ENCODE results near the gene PSMG3. TPM values are rescaled to one million over a fixed set of nuclear protein-coding genes. Genes with fewer than 3 reads are reported as not detected.

The PSMG3 gene
- total RNA-seq, 1 donor from 2014 or later, result 31.1 TPM

- H3K9me3 Mint-ChIP-seq, result no peaks in the 10 kb centered on the region
- no peak overlapping the region for H3K4me3 Mint-ChIP-seq
- no peak for DNase-seq (ENCODE audit: low spot score)
- H3K27ac Mint-ChIP-seq, result no peak overlapping the region
- no peak overlapping the region for H3K9ac ChIP-seq
- H3K4me1 ChIP-seq, result peaks cover 21% of the 10 kb centered on the region
- no peak overlapping the region for H3K4me2 ChIP-seq
- H3K27me3 Mint-ChIP-seq (ENCODE audit: insufficient read depth, low read depth), result peaks cover 8% of the 10 kb centered on the region
- H3K36me3 Mint-ChIP-seq, result no peaks in the 10 kb centered on the region
- peaks cover 16% of the 10 kb centered on the region for H3K4me1 Mint-ChIP-seq
- TF ChIP-seq CTCF (IDR thresholded peaks at IDR 0.05) (no peak), EZH2 (IDR thresholded peaks at IDR 0.05) (no peak), EZH2phosphoT487 (IDR thresholded peaks at IDR 0.05) (no peak)
- H2AFZ ChIP-seq (replicated peaks), result no peak overlapping the region
- no peaks in the 10 kb centered on the region for H3K79me2 ChIP-seq (ENCODE audit: low read depth)
- H3K36me3 ChIP-seq, result no peaks in the 10 kb centered on the region
- H3K4me3 ChIP-seq, result no peak overlapping the region
- no peaks in the 10 kb centered on the region for H3K9me3 ChIP-seq (ENCODE audit: low read depth)
- H4K20me1 ChIP-seq (ENCODE audit: low read depth), result peaks cover 23% of the 10 kb centered on the region
- no peak overlapping the region for H3K27ac ChIP-seq
- no peaks in the 10 kb centered on the region for H3K27me3 ChIP-seq
- no peaks in the 10 kb centered on the region for H3F3A ChIP-seq (ENCODE audit: low read depth)
These were observed 29.0 kb downstream of the PSMG3 start for GRCh38 chr7:1540776-1541271.

- peak overlapping the region; percentile 72 for H3K27ac Mint-ChIP-seq
- H3K9me3 Mint-ChIP-seq, result no peaks in the 10 kb centered on the region
- H3K9ac ChIP-seq, result no peak overlapping the region
- TF ChIP-seq EZH2phosphoT487 (IDR thresholded peaks at IDR 0.05) (no peak), CTCF (IDR thresholded peaks at IDR 0.05) (no peak), EZH2 (IDR thresholded peaks at IDR 0.05) (no peak)
- H3K27me3 ChIP-seq, result no peaks in the 10 kb centered on the region
- H3F3A ChIP-seq (ENCODE audit: low read depth), result no peaks in the 10 kb centered on the region
- H2AFZ ChIP-seq (replicated peaks), result no peak overlapping the region
- peaks cover 22% of the 10 kb centered on the region for H3K4me1 ChIP-seq
- H3K4me2 ChIP-seq, result no peak overlapping the region
- H3K27ac ChIP-seq, result no peak overlapping the region
- H3K27me3 Mint-ChIP-seq (ENCODE audit: insufficient read depth, low read depth), result peaks cover 8% of the 10 kb centered on the region
- H3K36me3 ChIP-seq, result no peaks in the 10 kb centered on the region
- H3K4me3 Mint-ChIP-seq, result no peak overlapping the region
- peaks cover 27% of the 10 kb centered on the region for H4K20me1 ChIP-seq (ENCODE audit: low read depth)
- peaks cover 18% of the 10 kb centered on the region for H3K4me1 Mint-ChIP-seq
- no peak overlapping the region for H3K4me3 ChIP-seq
- no peaks in the 10 kb centered on the region for H3K79me2 ChIP-seq (ENCODE audit: low read depth)
- DNase-seq (ENCODE audit: low spot score), result no peak
- H3K9me3 ChIP-seq (ENCODE audit: low read depth), result no peaks in the 10 kb centered on the region
- no peaks in the 10 kb centered on the region for H3K36me3 Mint-ChIP-seq
These were observed 29.7 kb downstream of the PSMG3 start for GRCh38 chr7:1539882-1540775.

- H3K9me3 Mint-ChIP-seq, result no peaks in the 10 kb centered on the region
- Histone ChIP-seq H3K79me2 (ENCODE audit: low read depth) (no peaks in the 10 kb centered on the region), H3K9ac (no peak overlapping the region), H3F3A (ENCODE audit: low read depth) (no peaks in the 10 kb centered on the region), H3K4me1 (peaks cover 22% of the 10 kb centered on the region), H2AFZ (replicated peaks) (no peak overlapping the region), H3K27ac (no peak overlapping the region), H4K20me1 (ENCODE audit: low read depth) (peaks cover 27% of the 10 kb centered on the region), H3K36me3 (no peaks in the 10 kb centered on the region), H3K4me2 (no peak overlapping the region), H3K9me3 (ENCODE audit: low read depth) (no peaks in the 10 kb centered on the region), H3K27me3 (no peaks in the 10 kb centered on the region), H3K4me3 (no peak overlapping the region)
- peak overlapping the region; percentile 15 for H3K4me3 Mint-ChIP-seq
- TF ChIP-seq CTCF (IDR thresholded peaks at IDR 0.05) (no peak), EZH2phosphoT487 (IDR thresholded peaks at IDR 0.05) (no peak), EZH2 (IDR thresholded peaks at IDR 0.05) (no peak)
- H3K4me1 Mint-ChIP-seq, result peaks cover 23% of the 10 kb centered on the region
- peak overlapping the region; percentile 72 for H3K27ac Mint-ChIP-seq
- H3K36me3 Mint-ChIP-seq, result no peaks in the 10 kb centered on the region
- DNase-seq (ENCODE audit: low spot score), result no peak
- peaks cover 8% of the 10 kb centered on the region for H3K27me3 Mint-ChIP-seq (ENCODE audit: insufficient read depth, low read depth)
These were observed 30.5 kb downstream of the PSMG3 start for GRCh38 chr7:1539181-1539881.

Data from neural progenitor cell (in vitro differentiated cells).